Neural cell (in vitro differentiated cells): ENCODE measurements around the gene KDM4B.

Experiments
- EP300 ChIP-seq: fragments of 450-650 bp; conservative IDR thresholded peaks from 2 replicates; pipeline ENCODE4 v1.6.1; 2014; ENCODE audit warnings: antibody characterized with exemption, mild to moderate bottlenecking, moderate library complexity; ENCODE audit not compliant: poor library complexity, severe bottlenecking
- EZH2 ChIP-seq: fragments of 200-600, 300-800 bp; shearing (Covaris generic), sonication (generic); IDR thresholded peaks from 2 replicates; pipeline ENCODE4 v1.6.1; 2014; ENCODE audit warnings: antibody characterized with exemption, low read length, borderline replicate concordance, mild to moderate bottlenecking; ENCODE audit not compliant: insufficient read depth, poor library complexity, severe bottlenecking
- TAF1 ChIP-seq: IDR thresholded peaks from 2 replicates; pipeline ENCODE4 v1.6.1; 2012; ENCODE audit warnings: low read depth
- TF ChIP-seq, protein P1 (sequence below): fragments of 450-650 bp; IDR thresholded peaks from 2 replicates; pipeline ENCODE4 v1.5.1; 2014; ENCODE audit warnings: antibody characterized with exemption, mild to moderate bottlenecking, moderate library complexity; ENCODE audit not compliant: poor library complexity, severe bottlenecking
- TF ChIP-seq, protein P2 (sequence below): IDR thresholded peaks from 2 replicates; pipeline ENCODE4 v1.6.1; 2012; ENCODE audit warnings: borderline replicate concordance

DNA sequence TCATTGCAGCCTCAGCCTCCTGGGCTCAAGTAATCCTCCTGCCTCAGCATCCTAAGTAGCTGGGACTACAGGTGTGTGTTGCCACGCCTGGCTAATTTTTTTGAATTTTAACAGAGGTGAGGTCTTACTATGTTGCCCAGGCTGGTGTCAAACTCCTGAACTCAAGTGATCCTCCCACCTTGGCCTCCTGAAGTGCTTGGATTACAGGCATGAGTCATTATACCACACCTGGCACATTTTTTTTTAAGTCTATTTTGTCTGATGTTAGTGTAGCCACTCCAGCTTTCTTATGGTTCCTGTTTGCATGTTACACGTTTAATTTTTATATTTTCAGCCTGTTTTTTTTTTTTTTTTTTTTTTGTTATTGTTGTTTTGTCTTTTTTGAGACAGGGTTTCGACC, 24.8 kb downstream of the KDM4B start:
- TF ChIP-seq, protein P1, sequence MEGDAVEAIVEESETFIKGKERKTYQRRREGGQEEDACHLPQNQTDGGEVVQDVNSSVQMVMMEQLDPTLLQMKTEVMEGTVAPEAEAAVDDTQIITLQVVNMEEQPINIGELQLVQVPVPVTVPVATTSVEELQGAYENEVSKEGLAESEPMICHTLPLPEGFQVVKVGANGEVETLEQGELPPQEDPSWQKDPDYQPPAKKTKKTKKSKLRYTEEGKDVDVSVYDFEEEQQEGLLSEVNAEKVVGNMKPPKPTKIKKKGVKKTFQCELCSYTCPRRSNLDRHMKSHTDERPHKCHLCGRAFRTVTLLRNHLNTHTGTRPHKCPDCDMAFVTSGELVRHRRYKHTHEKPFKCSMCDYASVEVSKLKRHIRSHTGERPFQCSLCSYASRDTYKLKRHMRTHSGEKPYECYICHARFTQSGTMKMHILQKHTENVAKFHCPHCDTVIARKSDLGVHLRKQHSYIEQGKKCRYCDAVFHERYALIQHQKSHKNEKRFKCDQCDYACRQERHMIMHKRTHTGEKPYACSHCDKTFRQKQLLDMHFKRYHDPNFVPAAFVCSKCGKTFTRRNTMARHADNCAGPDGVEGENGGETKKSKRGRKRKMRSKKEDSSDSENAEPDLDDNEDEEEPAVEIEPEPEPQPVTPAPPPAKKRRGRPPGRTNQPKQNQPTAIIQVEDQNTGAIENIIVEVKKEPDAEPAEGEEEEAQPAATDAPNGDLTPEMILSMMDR, result no peak
- no peak for TF ChIP-seq TAF1
- TF ChIP-seq EZH2, result no peak
- TF ChIP-seq, protein P2, sequence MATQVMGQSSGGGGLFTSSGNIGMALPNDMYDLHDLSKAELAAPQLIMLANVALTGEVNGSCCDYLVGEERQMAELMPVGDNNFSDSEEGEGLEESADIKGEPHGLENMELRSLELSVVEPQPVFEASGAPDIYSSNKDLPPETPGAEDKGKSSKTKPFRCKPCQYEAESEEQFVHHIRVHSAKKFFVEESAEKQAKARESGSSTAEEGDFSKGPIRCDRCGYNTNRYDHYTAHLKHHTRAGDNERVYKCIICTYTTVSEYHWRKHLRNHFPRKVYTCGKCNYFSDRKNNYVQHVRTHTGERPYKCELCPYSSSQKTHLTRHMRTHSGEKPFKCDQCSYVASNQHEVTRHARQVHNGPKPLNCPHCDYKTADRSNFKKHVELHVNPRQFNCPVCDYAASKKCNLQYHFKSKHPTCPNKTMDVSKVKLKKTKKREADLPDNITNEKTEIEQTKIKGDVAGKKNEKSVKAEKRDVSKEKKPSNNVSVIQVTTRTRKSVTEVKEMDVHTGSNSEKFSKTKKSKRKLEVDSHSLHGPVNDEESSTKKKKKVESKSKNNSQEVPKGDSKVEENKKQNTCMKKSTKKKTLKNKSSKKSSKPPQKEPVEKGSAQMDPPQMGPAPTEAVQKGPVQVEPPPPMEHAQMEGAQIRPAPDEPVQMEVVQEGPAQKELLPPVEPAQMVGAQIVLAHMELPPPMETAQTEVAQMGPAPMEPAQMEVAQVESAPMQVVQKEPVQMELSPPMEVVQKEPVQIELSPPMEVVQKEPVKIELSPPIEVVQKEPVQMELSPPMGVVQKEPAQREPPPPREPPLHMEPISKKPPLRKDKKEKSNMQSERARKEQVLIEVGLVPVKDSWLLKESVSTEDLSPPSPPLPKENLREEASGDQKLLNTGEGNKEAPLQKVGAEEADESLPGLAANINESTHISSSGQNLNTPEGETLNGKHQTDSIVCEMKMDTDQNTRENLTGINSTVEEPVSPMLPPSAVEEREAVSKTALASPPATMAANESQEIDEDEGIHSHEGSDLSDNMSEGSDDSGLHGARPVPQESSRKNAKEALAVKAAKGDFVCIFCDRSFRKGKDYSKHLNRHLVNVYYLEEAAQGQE, result no peak
- no peak for TF ChIP-seq EP300
